Activated T-cell treated with anti-CD3 and anti-CD28 coated beads for 1 hour (primary cell): Measurements from ENCODE around the gene CTNND2.

ENCODE experiments used
- DNase-seq: peaks from one replicate; pipeline ENCODE4 v3.0.0-alpha.2; 2020; ENCODE audit warnings: low read depth

Gene CTNND2

GRCh38 chr5:11904265-11904906 is at the start of gene CTNND2:
Gene CTNND2 (minus strand): TSS chr5:11904446. CDS start chr5:11903853, 593 bp downstream.
- no peak for DNase-seq

- no peak for DNase-seq
Observed at GRCh38 chr5:11946317-11946716, 42.1 kb upstream of the CTNND2 start.

- no peak for DNase-seq
Observed at GRCh38 chr5:11941566-11941965, 37.3 kb upstream of the CTNND2 start.

GRCh38 chr5:11931638-11932037 is 27.4 kb upstream of the CTNND2 start:
- no peak for DNase-seq

- DNase-seq, result no peak
Observed at GRCh38 chr5:11928909-11929308, 24.7 kb upstream of the CTNND2 start.

- no peak for DNase-seq
Observed at GRCh38 chr5:11925701-11926100, 21.5 kb upstream of the CTNND2 start.

GRCh38 chr5:11922394-11922793 is 18.1 kb upstream of the CTNND2 start:
- DNase-seq, result no peak

- no peak for DNase-seq
Observed at GRCh38 chr5:11918463-11919045, 14.3 kb upstream of the CTNND2 start.

- no peak for DNase-seq
Observed at GRCh38 chr5:11909471-11909870, 5.2 kb upstream of the CTNND2 start.

- no peak for DNase-seq
Observed at GRCh38 chr5:11906497-11906896, 2.3 kb upstream of the CTNND2 start.

- no peak for DNase-seq
Observed at GRCh38 chr5:11905206-11905605, 960 bp upstream of the CTNND2 start.

GRCh38 chr5:11903614-11904264 is 507 bp downstream of the CTNND2 start:
- no peak for DNase-seq

GRCh38 chr5:11903121-11903613 is 1.1 kb downstream of the CTNND2 start:
- DNase-seq, result no peak

- DNase-seq, result no peak
Observed at GRCh38 chr5:11902201-11902619, 2.0 kb downstream of the CTNND2 start.

GRCh38 chr5:11898787-11899186 is 5.5 kb downstream of the CTNND2 start:
- no peak for DNase-seq

GRCh38 chr5:11897781-11898180 is 6.5 kb downstream of the CTNND2 start:
- DNase-seq, result no peak

- DNase-seq, result no peak
Observed at GRCh38 chr5:11894992-11895391, 9.3 kb downstream of the CTNND2 start.

- DNase-seq, result no peak
Observed at GRCh38 chr5:11892832-11893231, 11.4 kb downstream of the CTNND2 start.

GRCh38 chr5:11890777-11891176 is 13.5 kb downstream of the CTNND2 start:
- no peak for DNase-seq

- no peak for DNase-seq
Observed at GRCh38 chr5:11888221-11888620, 16.0 kb downstream of the CTNND2 start.

GRCh38 chr5:11878814-11879213 is 25.4 kb downstream of the CTNND2 start:
- DNase-seq, result no peak

- DNase-seq, result no peak
Observed at GRCh38 chr5:11873587-11873986, 30.7 kb downstream of the CTNND2 start.

- DNase-seq, result no peak
Observed at GRCh38 chr5:11869203-11869602, 35.0 kb downstream of the CTNND2 start.
